Neural cell (in vitro differentiated cells): ENCODE measurements around the gene PISD.

Source experiments
- CTCF ChIP-seq: fragments of 450-650 bp; IDR thresholded peaks from 2 replicates; pipeline ENCODE4 v1.5.1; 2014; ENCODE audit warnings: antibody characterized with exemption, mild to moderate bottlenecking, moderate library complexity; ENCODE audit not compliant: poor library complexity, severe bottlenecking
- EP300 ChIP-seq: fragments of 450-650 bp; conservative IDR thresholded peaks from 2 replicates; pipeline ENCODE4 v1.6.1; 2014; ENCODE audit warnings: antibody characterized with exemption, mild to moderate bottlenecking, moderate library complexity; ENCODE audit not compliant: poor library complexity, severe bottlenecking
- EZH2 ChIP-seq: fragments of 200-600, 300-800 bp; shearing (Covaris generic), sonication (generic); IDR thresholded peaks from 2 replicates; pipeline ENCODE4 v1.6.1; 2014; ENCODE audit warnings: antibody characterized with exemption, low read length, borderline replicate concordance, mild to moderate bottlenecking; ENCODE audit not compliant: insufficient read depth, poor library complexity, severe bottlenecking
- RAD21 ChIP-seq: fragments of 450-650 bp; conservative IDR thresholded peaks from 2 replicates; pipeline ENCODE4 v1.6.1; 2014; ENCODE audit warnings: antibody characterized with exemption, mild to moderate bottlenecking, moderate library complexity

- TF ChIP-seq CTCF (no peak), EZH2 (no peak), EP300 (no peak), RAD21 (no peak)
Measured at GRCh38 chr22:31578171-31578570, 83.8 kb downstream of the PISD start.
